ENCODE results near the gene LRAT. TPM values are rescaled to one million over a fixed set of nuclear protein-coding genes. Genes with fewer than 3 reads are reported as not detected.

The LRAT gene
- total RNA-seq, 1 experiment from 2014 or later = 1.7 TPM

DNA sequence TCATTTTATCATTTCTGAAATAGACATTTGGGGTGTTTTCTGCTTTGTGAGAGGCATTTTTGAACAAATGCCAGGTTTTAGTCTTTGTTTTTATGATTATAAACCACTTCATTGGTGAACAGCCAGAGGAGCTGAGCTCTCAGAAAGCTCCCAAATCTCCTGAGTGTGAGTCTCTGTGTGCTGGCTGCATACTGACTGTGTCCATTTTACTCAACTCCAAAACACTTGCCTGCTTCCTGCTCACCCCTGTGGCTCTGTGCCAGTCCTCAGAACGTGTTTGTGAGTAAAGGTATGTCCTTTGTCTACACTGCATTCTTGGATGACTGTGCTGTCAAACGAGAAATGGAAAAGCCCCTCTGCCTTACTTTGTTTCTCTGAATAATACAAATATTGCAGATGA, 5.4 kb upstream of the LRAT start:
- no TSS peak for BruUV-seq (replicated peaks)
- TF ChIP-seq, protein P1, sequence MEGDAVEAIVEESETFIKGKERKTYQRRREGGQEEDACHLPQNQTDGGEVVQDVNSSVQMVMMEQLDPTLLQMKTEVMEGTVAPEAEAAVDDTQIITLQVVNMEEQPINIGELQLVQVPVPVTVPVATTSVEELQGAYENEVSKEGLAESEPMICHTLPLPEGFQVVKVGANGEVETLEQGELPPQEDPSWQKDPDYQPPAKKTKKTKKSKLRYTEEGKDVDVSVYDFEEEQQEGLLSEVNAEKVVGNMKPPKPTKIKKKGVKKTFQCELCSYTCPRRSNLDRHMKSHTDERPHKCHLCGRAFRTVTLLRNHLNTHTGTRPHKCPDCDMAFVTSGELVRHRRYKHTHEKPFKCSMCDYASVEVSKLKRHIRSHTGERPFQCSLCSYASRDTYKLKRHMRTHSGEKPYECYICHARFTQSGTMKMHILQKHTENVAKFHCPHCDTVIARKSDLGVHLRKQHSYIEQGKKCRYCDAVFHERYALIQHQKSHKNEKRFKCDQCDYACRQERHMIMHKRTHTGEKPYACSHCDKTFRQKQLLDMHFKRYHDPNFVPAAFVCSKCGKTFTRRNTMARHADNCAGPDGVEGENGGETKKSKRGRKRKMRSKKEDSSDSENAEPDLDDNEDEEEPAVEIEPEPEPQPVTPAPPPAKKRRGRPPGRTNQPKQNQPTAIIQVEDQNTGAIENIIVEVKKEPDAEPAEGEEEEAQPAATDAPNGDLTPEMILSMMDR (conservative IDR thresholded peaks at IDR 0.05; ENCODE audit: low read depth, low read length) = no peak
- no peak for TF ChIP-seq EZH2 (IDR thresholded peaks at IDR 0.05; ENCODE audit: borderline replicate concordance, low read depth, low read length, poor library complexity, severe bottlenecking)
- CTCF ChIA-PET = no interaction called here
- H3K4me1 ChIP-seq (ENCODE audit: insufficient read depth, low read length, poor library complexity, severe bottlenecking) = peaks cover 14% of the 10 kb centered on the region
- intact Hi-C loops (cut with micrococcal nuclease; ENCODE audit: unreplicated experiment) = no loop called here
- DNase-seq (ENCODE audit: low spot score) = peak; percentile 19
- H3K27ac ChIP-seq (ENCODE audit: low read depth, low read length, poor library complexity, severe bottlenecking) = no peak overlapping the region
- POLR2A ChIA-PET (ENCODE audit: low non-redundant PET) = no interaction called here
- H3K36me3 ChIP-seq (ENCODE audit: insufficient read depth, low read length, poor library complexity, severe bottlenecking) = no peaks in the 10 kb centered on the region
- H3K9me3 ChIP-seq (ENCODE audit: low read depth, low read length, poor library complexity, severe bottlenecking) = no peaks in the 10 kb centered on the region
- no peak overlapping the region for H3K4me3 ChIP-seq (ENCODE audit: low read depth, low read length, poor library complexity, severe bottlenecking)
- H3K27me3 ChIP-seq (replicated peaks; ENCODE audit: insufficient read depth, low read depth, low read length, poor library complexity) = no peaks in the 10 kb centered on the region

DNA sequence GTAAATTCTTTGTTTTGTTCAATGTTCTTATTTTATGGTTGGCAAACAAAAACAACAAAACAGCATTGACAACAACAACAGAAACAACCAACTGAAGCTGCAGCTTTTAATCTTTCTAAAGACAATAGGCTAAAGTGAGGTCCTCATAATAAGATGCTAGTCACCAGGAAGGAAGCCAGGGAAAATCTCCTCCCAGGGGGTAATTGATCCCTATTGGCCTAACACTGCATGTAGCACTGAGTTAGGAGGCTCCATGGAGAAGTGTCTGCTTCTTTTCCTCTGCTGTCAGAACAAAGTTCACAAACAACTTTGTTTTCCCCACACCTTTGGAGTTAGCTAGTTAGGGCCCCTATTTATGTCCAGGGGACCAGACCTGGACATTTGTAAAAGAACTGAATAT, 4.7 kb upstream of the LRAT start:
- Histone ChIP-seq H3K27me3 (replicated peaks; ENCODE audit: insufficient read depth, low read depth, low read length, poor library complexity) (no peaks in the 10 kb centered on the region), H3K4me1 (ENCODE audit: insufficient read depth, low read length, poor library complexity, severe bottlenecking) (peaks cover 17% of the 10 kb centered on the region), H3K27ac (ENCODE audit: low read depth, low read length, poor library complexity, severe bottlenecking) (no peak overlapping the region), H3K4me3 (ENCODE audit: low read depth, low read length, poor library complexity, severe bottlenecking) (no peak overlapping the region), H3K36me3 (ENCODE audit: insufficient read depth, low read length, poor library complexity, severe bottlenecking) (no peaks in the 10 kb centered on the region), H3K9me3 (ENCODE audit: low read depth, low read length, poor library complexity, severe bottlenecking) (no peaks in the 10 kb centered on the region)
- CTCF ChIA-PET = no interaction called here
- TF ChIP-seq, protein P1 (conservative IDR thresholded peaks at IDR 0.05; ENCODE audit: low read depth, low read length) = no peak
- no peak for TF ChIP-seq EZH2 (IDR thresholded peaks at IDR 0.05; ENCODE audit: borderline replicate concordance, low read depth, low read length, poor library complexity, severe bottlenecking)
- POLR2A ChIA-PET (ENCODE audit: low non-redundant PET) = no interaction called here
- no TSS peak for BruUV-seq (replicated peaks)
- intact Hi-C loops (cut with micrococcal nuclease; ENCODE audit: unreplicated experiment) = no loop called here
- DNase-seq (ENCODE audit: low spot score) = peak; percentile 41

DNA sequence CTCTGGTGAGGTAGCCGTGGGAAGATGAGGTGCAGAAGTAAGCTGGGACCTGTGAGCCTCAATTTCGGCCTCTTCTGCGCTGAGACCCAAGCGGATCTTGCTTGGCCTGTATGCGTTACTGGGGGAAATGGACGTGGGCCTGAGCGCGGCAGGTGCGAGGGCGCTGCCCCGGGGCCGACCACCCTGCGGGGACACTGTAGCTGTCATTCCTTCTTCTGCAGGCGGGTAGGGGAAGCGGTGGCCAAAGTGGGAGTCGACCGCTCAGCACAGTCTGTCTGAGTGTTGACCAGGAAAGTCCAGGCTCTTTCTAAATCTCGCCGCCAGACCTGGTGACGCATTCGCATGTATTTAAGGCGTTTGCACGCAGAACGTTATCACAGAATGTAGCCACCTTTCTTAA, 3.3 kb upstream of the LRAT start:
- POLR2A ChIA-PET (ENCODE audit: low non-redundant PET) = no interaction called here
- Histone ChIP-seq H3K36me3 (ENCODE audit: insufficient read depth, low read length, poor library complexity, severe bottlenecking) (no peaks in the 10 kb centered on the region), H3K4me3 (ENCODE audit: low read depth, low read length, poor library complexity, severe bottlenecking) (no peak overlapping the region), H3K27me3 (replicated peaks; ENCODE audit: insufficient read depth, low read depth, low read length, poor library complexity) (peaks cover 6% of the 10 kb centered on the region), H3K9me3 (ENCODE audit: low read depth, low read length, poor library complexity, severe bottlenecking) (no peaks in the 10 kb centered on the region), H3K4me1 (ENCODE audit: insufficient read depth, low read length, poor library complexity, severe bottlenecking) (peaks cover 20% of the 10 kb centered on the region), H3K27ac (ENCODE audit: low read depth, low read length, poor library complexity, severe bottlenecking) (no peak overlapping the region)
- intact Hi-C loops (cut with micrococcal nuclease; ENCODE audit: unreplicated experiment) = no loop called here
- no TSS peak for BruUV-seq (replicated peaks)
- TF ChIP-seq, protein P1 (conservative IDR thresholded peaks at IDR 0.05; ENCODE audit: low read depth, low read length) = no peak
- no peak for TF ChIP-seq EZH2 (IDR thresholded peaks at IDR 0.05; ENCODE audit: borderline replicate concordance, low read depth, low read length, poor library complexity, severe bottlenecking)
- DNase-seq (ENCODE audit: low spot score) = no peak
- CTCF ChIA-PET = interaction anchor here (0.7 kb wide), 1 partner anchor 145 kb away, joined by 4 read pairs; no protein-coding TSS in a partner anchor
